AG10803 (cell line): ENCODE data around the gene TMEM213.
"Not testable (repeated sequence)": the region's sequence is repeated elsewhere in the genome, so short reads cannot be mapped to it uniquely, and the experiment has no call there.

Experiments
- DNase-seq: peaks from one replicate; pipeline ENCODE4 v3.0.0; 2010; ENCODE audit warnings: low read depth
- H3K4me3 ChIP-seq: 2 replicates; pipeline ENCODE4 v1.5.1; 2011; ENCODE audit warnings: mild to moderate bottlenecking, low read length, control low read depth
- TF ChIP-seq, protein P1 (sequence below): conservative IDR thresholded peaks from 2 replicates; pipeline ENCODE4 v1.5.1; 2011; ENCODE audit warnings: mild to moderate bottlenecking, low read length, control low read depth, inconsistent platforms

TMEM213 gene

DNA sequence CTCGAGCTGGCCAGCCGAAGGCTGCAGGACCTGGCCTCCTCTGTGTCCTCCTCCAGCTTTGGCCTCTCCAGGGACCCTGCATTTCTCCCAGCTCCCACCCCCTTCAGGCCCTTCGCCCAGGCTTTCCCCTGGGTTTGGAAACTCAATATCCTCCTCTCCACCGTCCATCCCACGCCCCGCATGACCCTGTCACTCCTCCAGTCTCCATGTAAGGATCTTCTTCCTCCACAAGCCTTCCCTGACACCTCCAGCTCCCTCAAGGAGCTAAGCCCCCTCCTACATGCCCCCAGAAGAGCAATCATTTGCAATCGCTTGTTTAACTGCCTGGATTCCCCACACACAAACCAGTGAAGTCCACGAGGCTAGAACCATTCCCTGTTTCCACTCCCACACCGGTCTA, 24.6 kb upstream of the TMEM213 start:
- TF ChIP-seq, protein P1, sequence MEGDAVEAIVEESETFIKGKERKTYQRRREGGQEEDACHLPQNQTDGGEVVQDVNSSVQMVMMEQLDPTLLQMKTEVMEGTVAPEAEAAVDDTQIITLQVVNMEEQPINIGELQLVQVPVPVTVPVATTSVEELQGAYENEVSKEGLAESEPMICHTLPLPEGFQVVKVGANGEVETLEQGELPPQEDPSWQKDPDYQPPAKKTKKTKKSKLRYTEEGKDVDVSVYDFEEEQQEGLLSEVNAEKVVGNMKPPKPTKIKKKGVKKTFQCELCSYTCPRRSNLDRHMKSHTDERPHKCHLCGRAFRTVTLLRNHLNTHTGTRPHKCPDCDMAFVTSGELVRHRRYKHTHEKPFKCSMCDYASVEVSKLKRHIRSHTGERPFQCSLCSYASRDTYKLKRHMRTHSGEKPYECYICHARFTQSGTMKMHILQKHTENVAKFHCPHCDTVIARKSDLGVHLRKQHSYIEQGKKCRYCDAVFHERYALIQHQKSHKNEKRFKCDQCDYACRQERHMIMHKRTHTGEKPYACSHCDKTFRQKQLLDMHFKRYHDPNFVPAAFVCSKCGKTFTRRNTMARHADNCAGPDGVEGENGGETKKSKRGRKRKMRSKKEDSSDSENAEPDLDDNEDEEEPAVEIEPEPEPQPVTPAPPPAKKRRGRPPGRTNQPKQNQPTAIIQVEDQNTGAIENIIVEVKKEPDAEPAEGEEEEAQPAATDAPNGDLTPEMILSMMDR: no peak
- no peak overlapping the region for H3K4me3 ChIP-seq
- no peak for DNase-seq

DNA sequence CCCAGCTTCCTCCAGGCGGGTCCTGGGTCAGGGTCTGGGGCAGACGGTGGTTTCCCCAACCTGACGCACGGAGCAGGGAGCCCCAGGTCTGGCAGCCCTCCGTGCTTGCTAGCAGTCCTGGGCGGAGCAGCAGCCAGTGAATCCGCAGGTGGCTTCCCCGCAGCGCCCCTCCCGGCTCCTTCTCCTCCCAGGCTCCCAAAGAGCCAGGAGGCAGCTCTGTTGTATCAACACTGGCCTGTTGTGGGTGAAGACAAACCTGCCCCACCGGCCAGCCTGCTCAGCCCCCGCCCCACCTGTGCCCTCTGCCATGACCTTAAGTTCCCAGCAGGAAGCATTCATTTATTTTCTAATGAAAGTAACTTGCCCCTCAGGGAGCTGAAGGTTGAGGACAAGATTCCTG, 24.0 kb upstream of the TMEM213 start:
- DNase-seq: no peak
- TF ChIP-seq, protein P1: no peak
- no peak overlapping the region for H3K4me3 ChIP-seq

DNA sequence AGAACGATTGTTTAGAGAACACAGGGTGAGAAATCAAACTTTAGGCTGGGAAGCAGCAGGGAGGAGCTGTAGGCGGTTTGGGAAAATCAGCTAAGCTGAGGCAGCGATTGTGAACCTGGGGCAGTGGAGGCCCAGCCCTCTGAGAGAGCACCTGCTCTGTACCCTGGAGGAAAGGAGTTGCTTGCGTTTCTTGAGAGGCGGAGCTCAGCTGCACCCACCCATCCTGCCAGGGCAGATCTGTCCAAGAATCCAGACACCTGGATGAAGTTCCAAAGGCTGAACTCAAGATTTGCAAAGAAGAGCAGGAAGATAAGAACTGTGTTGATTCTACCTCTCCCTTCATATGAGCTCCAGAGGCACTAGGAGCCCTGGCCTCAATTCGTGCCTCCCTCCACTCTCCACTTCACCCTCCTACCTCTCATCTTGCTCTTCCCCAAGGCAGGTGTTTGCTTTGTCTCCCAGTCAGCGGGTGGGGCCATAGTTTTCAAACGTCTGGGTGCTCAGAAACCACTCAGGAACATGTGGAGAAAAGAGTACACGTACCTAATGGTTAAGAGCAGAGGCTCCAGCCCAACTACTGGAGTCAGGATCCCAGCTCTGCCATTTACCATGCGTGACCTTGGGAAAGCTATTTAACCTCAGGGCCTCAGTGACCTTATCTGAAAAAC, 21.5 kb upstream of the TMEM213 start:
- TF ChIP-seq, protein P1: no peak
- no peak for DNase-seq
- no peak overlapping the region for H3K4me3 ChIP-seq

DNA sequence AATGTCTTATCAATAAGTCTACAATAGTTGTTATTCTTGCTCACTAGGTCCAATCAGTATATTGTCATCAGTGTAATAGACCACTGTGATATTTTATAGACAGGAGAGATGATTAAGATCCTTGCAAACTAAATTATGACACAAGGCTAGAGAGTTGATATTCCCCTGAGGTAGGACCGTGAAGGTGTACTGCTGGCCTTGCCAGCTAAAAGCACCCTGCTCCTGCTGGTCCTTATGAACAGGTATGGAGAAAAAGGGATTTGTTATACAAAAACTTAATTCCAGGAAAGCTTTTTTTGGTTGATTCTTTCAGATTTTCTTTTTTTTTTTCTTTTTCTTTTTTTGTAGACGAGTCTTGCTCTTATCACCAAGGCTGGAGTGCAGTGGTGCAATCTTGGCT, 16.8 kb upstream of the TMEM213 start:
- no peak for DNase-seq
- TF ChIP-seq, protein P1: no peak
- H3K4me3 ChIP-seq: no peak overlapping the region

DNA sequence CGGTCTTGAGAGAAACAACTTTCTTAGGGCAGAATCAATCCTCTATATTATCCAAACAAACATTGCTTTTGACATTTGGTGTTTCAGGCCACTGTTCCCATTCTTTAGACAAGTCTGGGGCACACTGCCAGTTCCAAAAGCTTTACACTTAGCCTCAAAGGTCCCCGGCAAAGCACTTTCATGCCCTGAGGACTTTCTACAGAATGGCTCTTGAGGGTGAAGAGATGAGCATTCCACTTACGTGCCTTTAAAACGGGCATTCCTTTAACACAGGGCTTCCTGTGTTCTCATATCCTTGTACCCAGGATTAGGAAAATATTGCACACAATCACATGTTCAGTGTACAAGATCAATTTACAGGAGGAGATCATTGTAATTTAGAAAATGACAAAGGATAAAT, 13.1 kb upstream of the TMEM213 start:
- no peak for DNase-seq
- TF ChIP-seq, protein P1: no peak
- H3K4me3 ChIP-seq: no peak overlapping the region

DNA sequence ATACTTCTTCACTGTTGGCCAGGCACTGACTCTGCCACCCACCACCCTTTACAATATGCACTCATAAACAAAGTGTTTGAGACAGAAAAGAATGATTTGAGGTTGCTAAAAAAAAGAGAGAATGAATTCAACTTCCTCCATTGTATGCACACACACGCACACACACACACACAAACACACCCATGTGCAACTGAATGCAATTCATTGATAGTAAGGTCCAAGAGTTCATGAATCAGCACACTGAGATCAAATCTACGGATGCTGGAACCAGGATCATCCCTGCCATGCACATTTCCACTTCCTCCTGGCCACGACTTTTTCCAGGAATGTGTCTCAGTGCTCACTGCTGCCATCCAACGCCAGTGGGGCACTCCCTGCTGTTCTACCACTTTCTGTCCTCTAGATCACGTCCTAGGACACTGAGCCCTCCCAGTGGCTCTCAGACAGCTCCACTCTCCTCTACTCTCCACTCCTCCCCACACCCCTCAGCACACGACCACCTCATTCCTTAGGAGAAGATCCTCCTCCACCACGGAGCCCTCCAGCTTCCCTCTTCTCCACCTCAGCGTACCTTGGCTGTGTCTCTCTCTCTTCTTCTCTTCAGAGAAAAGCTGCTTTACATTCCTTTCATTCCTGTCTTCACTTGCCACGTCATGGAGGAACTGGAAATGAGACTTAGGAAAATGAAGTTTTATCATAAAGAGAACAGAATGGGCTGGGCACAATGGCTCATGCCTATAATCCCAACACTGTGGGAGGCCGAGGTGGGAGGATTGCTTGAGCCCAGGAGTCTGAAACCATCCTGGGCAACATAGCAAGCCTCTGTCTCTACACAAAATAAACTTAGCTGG, 12.0 kb upstream of the TMEM213 start:
- TF ChIP-seq, protein P1: no peak
- peak; percentile 11 for DNase-seq
- H3K4me3 ChIP-seq: no peak overlapping the region

DNA sequence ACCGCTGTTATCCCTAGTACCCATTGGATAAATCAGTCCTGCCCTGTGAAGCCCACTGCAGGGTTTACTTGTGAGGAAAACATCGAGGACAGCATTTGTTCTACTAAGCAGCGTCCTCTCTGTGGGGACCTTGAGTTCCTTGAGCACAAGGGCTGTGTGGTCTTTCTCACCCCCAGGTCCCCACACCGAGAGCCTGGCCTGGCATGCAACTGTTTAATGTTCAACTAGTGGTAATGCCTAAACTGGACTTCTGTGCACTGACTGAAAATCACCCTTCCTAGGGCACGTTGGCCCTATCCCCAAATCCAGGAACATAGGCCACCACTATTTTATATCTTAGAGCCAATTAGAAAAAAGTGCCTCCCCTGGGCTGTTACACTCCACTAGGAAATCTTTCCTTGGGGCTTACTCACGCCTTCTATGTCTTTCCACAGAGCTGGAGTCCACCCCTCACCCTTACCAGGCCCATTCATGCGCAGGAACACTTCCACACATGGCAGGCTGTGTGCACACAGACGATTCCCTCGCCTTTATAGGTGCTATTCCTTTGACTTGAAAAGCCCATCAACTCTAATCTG, 1.7 kb upstream of the TMEM213 start:
- TF ChIP-seq, protein P1: no peak
- no peak overlapping the region for H3K4me3 ChIP-seq
- no peak for DNase-seq

DNA sequence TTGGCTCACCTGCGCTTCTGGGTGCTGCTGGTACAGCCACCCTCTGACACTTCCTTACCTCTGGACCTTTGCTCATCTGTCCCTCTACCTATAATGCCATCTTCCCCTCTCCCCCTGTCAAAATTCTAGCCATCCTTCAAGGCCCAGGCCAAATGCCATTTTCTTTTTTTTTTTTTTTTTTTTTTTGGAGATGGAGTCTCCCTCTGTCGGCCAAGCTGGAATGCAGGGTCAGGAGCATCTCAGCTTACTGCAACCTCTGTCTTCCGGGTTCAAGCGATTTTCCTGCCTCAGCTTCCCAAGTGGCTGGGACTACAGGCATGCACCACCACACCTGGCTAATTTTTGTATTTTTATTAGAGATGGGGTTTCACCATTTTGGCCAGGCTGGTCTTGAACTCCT, 748 bp upstream of the TMEM213 start:
- H3K4me3 ChIP-seq, DNase-seq: not testable (repeated sequence)
